ENCODE data around the gene TTLL9. TPM values are rescaled to one million over a fixed set of nuclear protein-coding genes. Genes with fewer than 3 reads are reported as not detected.

The TTLL9 gene
- polyA plus RNA-seq, 1 donor (not counting 4 experiments of a cell fraction or from before 2014, with no cell fraction given) = not detected

DNA sequence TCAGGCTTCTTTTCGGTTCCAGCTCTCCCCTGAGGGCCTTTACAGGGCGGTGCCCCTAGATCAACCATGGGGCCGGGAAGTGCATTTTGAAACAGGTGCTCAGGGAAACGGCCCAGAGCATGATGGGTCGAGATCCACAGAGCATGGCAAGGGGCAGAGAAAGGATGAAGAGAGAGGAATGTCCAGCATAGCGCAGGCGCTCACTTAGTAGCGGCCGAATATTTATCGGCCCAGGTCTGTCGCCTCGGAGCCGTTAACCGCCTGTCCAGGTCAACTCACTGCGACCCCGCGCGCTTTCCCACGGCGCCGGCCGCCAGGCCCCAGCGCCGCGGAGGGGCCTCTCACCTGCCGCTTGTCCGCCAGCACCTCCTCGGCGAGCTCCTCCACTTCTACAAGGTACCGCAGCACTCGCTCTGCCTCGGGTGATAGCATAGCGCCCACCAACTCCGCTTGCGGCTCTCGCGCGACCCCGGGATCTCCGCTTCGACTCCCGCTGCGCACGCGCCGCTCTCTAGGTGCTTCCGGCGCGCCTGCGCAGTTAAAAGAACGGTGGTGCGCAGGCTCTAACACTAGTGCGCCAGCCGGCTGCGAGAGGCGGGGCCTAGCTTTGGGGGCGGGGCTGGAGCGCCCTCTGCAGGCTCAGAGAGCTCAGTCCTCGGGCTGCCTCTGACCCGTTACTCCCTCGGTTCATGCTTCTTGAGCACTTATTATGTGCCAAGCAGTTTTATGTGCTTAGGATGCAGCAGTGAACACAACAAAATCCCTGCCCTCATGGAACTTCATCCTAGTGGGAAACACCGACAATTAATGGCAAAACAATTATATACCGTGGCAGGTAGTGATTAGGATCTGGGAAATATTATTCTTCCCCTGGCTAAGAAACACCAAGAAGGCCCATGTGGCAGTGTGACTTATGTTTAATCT lies 81.4 kb downstream of the TTLL9 start, which contains the start of gene PDRG1:
TSS of gene PDRG1 (minus strand) at position 517 of the 924 bp plus-strand sequence. CDS start at position 432, 85 bp downstream.
- FAIRE-seq (no peak), DNase-seq (ENCODE audit: low read depth, low spot score) (peak; percentile 81)
- H3K4me2 ChIP-seq (ENCODE audit: control insufficient read depth, extremely low read depth, insufficient read depth, low read depth, low read length) = peak within 1 kb of the TSS; percentile 91
- H3K27ac ChIP-seq (ENCODE audit: control insufficient read depth, insufficient read depth, low read length) = peak within 1 kb of the TSS; percentile 58
- peaks cover 8% of the 10 kb centered on the region for H3K27me3 ChIP-seq (ENCODE audit: control insufficient read depth, extremely low read depth, insufficient read depth, low read length)
- H3K4me1 ChIP-seq (ENCODE audit: control insufficient read depth, extremely low read depth, insufficient read depth, low read length) = peaks cover 9% of the 10 kb centered on the region
- no peaks in the 10 kb centered on the region for H4K20me1 ChIP-seq (ENCODE audit: control insufficient read depth, extremely low read depth, insufficient read depth, low read length)
- H2AFZ ChIP-seq (ENCODE audit: control insufficient read depth, low read length) = peak within 1 kb of the TSS; percentile 78
- dilution Hi-C loops (cut with MboI; ENCODE audit: extremely low pct_ligation_motif_present, low sequenced_read_pairs) = no loop called here
- peak within 1 kb of the TSS; percentile 85 for H3K9ac ChIP-seq (ENCODE audit: control insufficient read depth, extremely low read depth, insufficient read depth, low read length)
- peak within 1 kb of the TSS; percentile 83 to 96 (median 86) for H3K4me3 ChIP-seq (ENCODE audit: control insufficient read depth in 2 of 3, extremely low read depth in 1 of 3, insufficient read depth in 2 of 3, low read depth in 1 of 3, low read length in 3 of 3)
- no peaks in the 10 kb centered on the region for H3K9me1 ChIP-seq (ENCODE audit: control insufficient read depth, extremely low read depth, insufficient read depth, low read length)
- H3K9me3 ChIP-seq (ENCODE audit: control insufficient read depth, low read depth, low read length) = no peaks in the 10 kb centered on the region
- H3K79me2 ChIP-seq (ENCODE audit: control insufficient read depth, insufficient read depth, low read length) = peaks cover 24% of the 10 kb centered on the region
- peaks cover 4 to 23% of the 10 kb centered on the region in 2 experiments for H3K36me3 ChIP-seq (ENCODE audit: control insufficient read depth in 2 of 2, extremely low read depth in 1 of 2, insufficient read depth in 2 of 2, low read length in 2 of 2)
- TF ChIP-seq EZH2 (IDR thresholded peaks at IDR 0.05; ENCODE audit: low read length) = no peak
- TF ChIP-seq, protein P1, sequence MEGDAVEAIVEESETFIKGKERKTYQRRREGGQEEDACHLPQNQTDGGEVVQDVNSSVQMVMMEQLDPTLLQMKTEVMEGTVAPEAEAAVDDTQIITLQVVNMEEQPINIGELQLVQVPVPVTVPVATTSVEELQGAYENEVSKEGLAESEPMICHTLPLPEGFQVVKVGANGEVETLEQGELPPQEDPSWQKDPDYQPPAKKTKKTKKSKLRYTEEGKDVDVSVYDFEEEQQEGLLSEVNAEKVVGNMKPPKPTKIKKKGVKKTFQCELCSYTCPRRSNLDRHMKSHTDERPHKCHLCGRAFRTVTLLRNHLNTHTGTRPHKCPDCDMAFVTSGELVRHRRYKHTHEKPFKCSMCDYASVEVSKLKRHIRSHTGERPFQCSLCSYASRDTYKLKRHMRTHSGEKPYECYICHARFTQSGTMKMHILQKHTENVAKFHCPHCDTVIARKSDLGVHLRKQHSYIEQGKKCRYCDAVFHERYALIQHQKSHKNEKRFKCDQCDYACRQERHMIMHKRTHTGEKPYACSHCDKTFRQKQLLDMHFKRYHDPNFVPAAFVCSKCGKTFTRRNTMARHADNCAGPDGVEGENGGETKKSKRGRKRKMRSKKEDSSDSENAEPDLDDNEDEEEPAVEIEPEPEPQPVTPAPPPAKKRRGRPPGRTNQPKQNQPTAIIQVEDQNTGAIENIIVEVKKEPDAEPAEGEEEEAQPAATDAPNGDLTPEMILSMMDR (optimal IDR thresholded peaks at IDR 0.05 in 1 of 3, IDR thresholded peaks at IDR 0.05 in 1 of 3, conservative IDR thresholded peaks at IDR 0.05 in 1 of 3; ENCODE audit: extremely low read depth in 1 of 3, insufficient read depth in 2 of 3, low read length in 3 of 3) = peak; percentile 92 to 99 (median 93)

DNA sequence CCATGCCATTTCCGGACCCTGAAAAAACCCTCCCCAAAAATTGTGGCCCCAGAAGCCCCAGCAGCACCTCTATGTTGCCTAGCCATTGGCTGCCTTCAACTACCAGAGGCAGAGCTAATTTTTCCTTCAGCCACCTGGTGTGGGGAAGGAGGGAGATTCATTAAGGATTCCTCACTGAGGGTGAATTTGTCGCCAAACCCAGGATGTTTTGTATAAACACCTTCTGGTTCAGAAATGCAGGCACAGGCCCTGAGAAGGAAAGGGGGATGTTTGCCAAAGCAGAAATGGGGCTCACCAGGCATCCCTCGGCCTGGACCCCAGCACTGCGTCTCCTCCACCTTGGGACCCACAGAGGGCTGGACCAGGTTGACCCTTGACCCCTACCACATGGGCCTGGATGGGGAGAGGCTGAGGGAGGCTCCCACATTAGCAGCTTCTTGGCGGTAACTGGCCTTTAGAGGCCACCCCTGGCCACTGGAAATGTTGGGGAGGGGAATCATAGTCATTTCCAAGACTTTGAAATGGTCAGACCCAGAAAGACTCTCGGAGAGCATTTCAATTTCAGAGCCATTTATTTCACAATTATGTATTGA lies 83.2 kb downstream of the TTLL9 start:
- no peak overlapping the region for H3K4me2 ChIP-seq (ENCODE audit: control insufficient read depth, extremely low read depth, insufficient read depth, low read depth, low read length)
- H3K79me2 ChIP-seq (ENCODE audit: control insufficient read depth, insufficient read depth, low read length) = peaks cover 24% of the 10 kb centered on the region
- no peaks in the 10 kb centered on the region for H3K9me3 ChIP-seq (ENCODE audit: control insufficient read depth, low read depth, low read length)
- no peak overlapping the region for H3K9ac ChIP-seq (ENCODE audit: control insufficient read depth, extremely low read depth, insufficient read depth, low read length)
- H3K27me3 ChIP-seq (ENCODE audit: control insufficient read depth, extremely low read depth, insufficient read depth, low read length) = peaks cover 9% of the 10 kb centered on the region
- H3K9me1 ChIP-seq (ENCODE audit: control insufficient read depth, extremely low read depth, insufficient read depth, low read length) = no peaks in the 10 kb centered on the region
- DNase-seq (ENCODE audit: low read depth, low spot score) (no peak), FAIRE-seq (no peak)
- dilution Hi-C loops (cut with MboI; ENCODE audit: extremely low pct_ligation_motif_present, low sequenced_read_pairs) = no loop called here
- H3K36me3 ChIP-seq (ENCODE audit: control insufficient read depth in 2 of 2, extremely low read depth in 1 of 2, insufficient read depth in 2 of 2, low read length in 2 of 2) = peaks cover 0 to 5% of the 10 kb centered on the region in 2 experiments
- no peak overlapping the region for H3K4me3 ChIP-seq (ENCODE audit: control insufficient read depth in 2 of 3, extremely low read depth in 1 of 3, insufficient read depth in 2 of 3, low read depth in 1 of 3, low read length in 3 of 3)
- TF ChIP-seq, protein P1 (optimal IDR thresholded peaks at IDR 0.05 in 1 of 3, IDR thresholded peaks at IDR 0.05 in 1 of 3, conservative IDR thresholded peaks at IDR 0.05 in 1 of 3; ENCODE audit: extremely low read depth in 1 of 3, insufficient read depth in 2 of 3, low read length in 3 of 3) = no peak
- TF ChIP-seq EZH2 (IDR thresholded peaks at IDR 0.05; ENCODE audit: low read length) = no peak
- no peak overlapping the region for H2AFZ ChIP-seq (ENCODE audit: control insufficient read depth, low read length)
- H4K20me1 ChIP-seq (ENCODE audit: control insufficient read depth, extremely low read depth, insufficient read depth, low read length) = no peaks in the 10 kb centered on the region
- no peak overlapping the region for H3K27ac ChIP-seq (ENCODE audit: control insufficient read depth, insufficient read depth, low read length)
- H3K4me1 ChIP-seq (ENCODE audit: control insufficient read depth, extremely low read depth, insufficient read depth, low read length) = peaks cover 9% of the 10 kb centered on the region
